GF-D8 (cell line): ENCODE measurements around the gene DAG1.

Experiments used
- DNase-seq: peaks from one replicate; lab custom pipeline; 2025; lab: John Stamatoyannopoulos, UW

DAG1 gene

GRCh38 chr3:49469936-49470713 lies at the start of gene DAG1:
Gene DAG1 (plus strand): TSS chr3:49470267. CDS start chr3:49510535, 40,268 bp downstream.
- peak; percentile 84 for DNase-seq

GRCh38 chr3:49421890-49422378 lies 48.1 kb upstream of the DAG1 start:
- no peak for DNase-seq

GRCh38 chr3:49422379-49423248 lies 47.5 kb upstream of the DAG1 start, which contains the start of gene AMT:
Gene AMT (minus strand): TSS chr3:49422473. CDS start chr3:49422450, 23 bp downstream.
- no peak for DNase-seq

GRCh38 chr3:49424816-49425215 lies 45.3 kb upstream of the DAG1 start:
- no peak for DNase-seq

- DNase-seq: no peak
These were observed 42.5 kb upstream of the DAG1 start for GRCh38 chr3:49427586-49427985.

- DNase-seq: no peak
These were observed 41.4 kb upstream of the DAG1 start for GRCh38 chr3:49428752-49429080.

GRCh38 chr3:49434731-49435130 lies 35.3 kb upstream of the DAG1 start:
- DNase-seq: no peak

- no peak for DNase-seq
These were observed 24.7 kb upstream of the DAG1 start for GRCh38 chr3:49445391-49445790.

GRCh38 chr3:49453621-49454020 lies 16.4 kb upstream of the DAG1 start:
- no peak for DNase-seq

- DNase-seq: no peak
These were observed 15.6 kb upstream of the DAG1 start for GRCh38 chr3:49454458-49454857.

GRCh38 chr3:49454898-49455681 lies 15.0 kb upstream of the DAG1 start:
- no peak for DNase-seq

GRCh38 chr3:49456466-49456865 lies 13.6 kb upstream of the DAG1 start:
- no peak for DNase-seq

GRCh38 chr3:49460188-49460890 lies 9.7 kb upstream of the DAG1 start:
- no peak for DNase-seq

- DNase-seq: no peak
These were observed 9.1 kb upstream of the DAG1 start for GRCh38 chr3:49460956-49461355.

- no peak for DNase-seq
These were observed 8.5 kb upstream of the DAG1 start for GRCh38 chr3:49461443-49462171.

- DNase-seq: no peak
These were observed 7.8 kb upstream of the DAG1 start for GRCh38 chr3:49462222-49462621.

GRCh38 chr3:49465270-49466034 lies 4.6 kb upstream of the DAG1 start:
- DNase-seq: no peak

- DNase-seq: no peak
These were observed 4.0 kb upstream of the DAG1 start for GRCh38 chr3:49466085-49466484.

- DNase-seq: no peak
These were observed 781 bp upstream of the DAG1 start for GRCh38 chr3:49469037-49469935.
